Measurements from ENCODE around the gene FBRS. TPM values are rescaled to one million over a fixed set of nuclear protein-coding genes. Genes with fewer than 3 reads are reported as not detected.

The FBRS gene
- total and polyA plus RNA-seq, 2 experiments from 2014 or later: 22.1 to 22.9 TPM

DNA sequence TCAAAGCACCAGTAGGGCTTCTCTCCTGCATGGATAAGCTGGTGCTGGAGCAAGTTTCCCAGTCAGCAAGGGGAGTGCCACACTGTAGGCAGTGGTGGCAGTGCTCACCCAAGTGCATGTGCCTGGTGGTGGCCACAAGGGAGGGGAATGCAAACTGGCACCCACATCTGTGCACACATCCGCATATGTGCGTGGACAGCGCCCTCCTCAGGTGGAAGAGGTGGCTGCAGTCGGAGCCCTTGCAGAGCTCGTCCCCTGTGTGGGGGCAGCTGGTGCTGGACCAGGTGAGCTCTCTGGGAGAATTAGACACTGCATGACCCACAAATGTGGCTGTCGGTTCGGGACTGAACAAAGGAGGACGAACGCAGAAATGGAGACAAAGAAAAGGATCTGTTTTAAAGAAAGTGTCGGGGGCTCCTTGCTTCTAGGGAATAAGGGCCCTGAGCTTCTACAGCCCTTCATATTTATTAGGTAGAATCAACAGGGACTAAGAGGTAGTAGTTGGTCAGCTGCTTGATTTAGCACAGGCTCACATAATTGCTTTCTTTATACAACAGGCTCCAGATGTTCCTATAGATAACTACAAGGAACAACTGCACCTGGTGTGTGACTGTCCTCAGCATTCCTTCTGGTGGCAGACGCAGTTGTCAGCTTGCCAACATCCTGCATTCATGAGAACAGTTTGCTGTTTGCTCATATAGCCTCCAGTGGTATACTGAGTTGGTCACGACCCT lies 42.7 kb upstream of the FBRS start:
- Histone ChIP-seq H3K4me3 (no peak overlapping the region), H2AFZ (no peak overlapping the region), H3K4me1 (ENCODE audit: insufficient read depth) (no peaks in the 10 kb centered on the region), H3K4me2 (no peak overlapping the region), H4K20me1 (ENCODE audit: insufficient read depth, poor library complexity, severe bottlenecking) (no peaks in the 10 kb centered on the region), H3K79me2 (no peaks in the 10 kb centered on the region), H3K9me2 (replicated peaks; ENCODE audit: insufficient read depth) (no peaks in the 10 kb centered on the region), H3K9me3 (ENCODE audit: low read depth) (no peaks in the 10 kb centered on the region), H3K27me3 (no peaks in the 10 kb centered on the region), H3K36me3 (replicated peaks; ENCODE audit: insufficient read depth, low read depth) (no peaks in the 10 kb centered on the region), H3K27ac (no peak overlapping the region)
- TF ChIP-seq EZH2 (IDR thresholded peaks at IDR 0.05; ENCODE audit: borderline replicate concordance) (no peak), EZH2phosphoT487 (IDR thresholded peaks at IDR 0.05; ENCODE audit: low read depth, severe bottlenecking, unreplicated experiment) (no peak)
- TF ChIP-seq, protein P1, sequence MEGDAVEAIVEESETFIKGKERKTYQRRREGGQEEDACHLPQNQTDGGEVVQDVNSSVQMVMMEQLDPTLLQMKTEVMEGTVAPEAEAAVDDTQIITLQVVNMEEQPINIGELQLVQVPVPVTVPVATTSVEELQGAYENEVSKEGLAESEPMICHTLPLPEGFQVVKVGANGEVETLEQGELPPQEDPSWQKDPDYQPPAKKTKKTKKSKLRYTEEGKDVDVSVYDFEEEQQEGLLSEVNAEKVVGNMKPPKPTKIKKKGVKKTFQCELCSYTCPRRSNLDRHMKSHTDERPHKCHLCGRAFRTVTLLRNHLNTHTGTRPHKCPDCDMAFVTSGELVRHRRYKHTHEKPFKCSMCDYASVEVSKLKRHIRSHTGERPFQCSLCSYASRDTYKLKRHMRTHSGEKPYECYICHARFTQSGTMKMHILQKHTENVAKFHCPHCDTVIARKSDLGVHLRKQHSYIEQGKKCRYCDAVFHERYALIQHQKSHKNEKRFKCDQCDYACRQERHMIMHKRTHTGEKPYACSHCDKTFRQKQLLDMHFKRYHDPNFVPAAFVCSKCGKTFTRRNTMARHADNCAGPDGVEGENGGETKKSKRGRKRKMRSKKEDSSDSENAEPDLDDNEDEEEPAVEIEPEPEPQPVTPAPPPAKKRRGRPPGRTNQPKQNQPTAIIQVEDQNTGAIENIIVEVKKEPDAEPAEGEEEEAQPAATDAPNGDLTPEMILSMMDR (IDR thresholded peaks at IDR 0.05; ENCODE audit: poor library complexity): peak; percentile 32
- peak; percentile 45 for DNase-seq (ENCODE audit: low spot score)
- 50% methylated on average over 12 of the region's 12 CpGs for WGBS (ENCODE audit: low lambda C conversion rate, missing lambda C conversion rate)

DNA sequence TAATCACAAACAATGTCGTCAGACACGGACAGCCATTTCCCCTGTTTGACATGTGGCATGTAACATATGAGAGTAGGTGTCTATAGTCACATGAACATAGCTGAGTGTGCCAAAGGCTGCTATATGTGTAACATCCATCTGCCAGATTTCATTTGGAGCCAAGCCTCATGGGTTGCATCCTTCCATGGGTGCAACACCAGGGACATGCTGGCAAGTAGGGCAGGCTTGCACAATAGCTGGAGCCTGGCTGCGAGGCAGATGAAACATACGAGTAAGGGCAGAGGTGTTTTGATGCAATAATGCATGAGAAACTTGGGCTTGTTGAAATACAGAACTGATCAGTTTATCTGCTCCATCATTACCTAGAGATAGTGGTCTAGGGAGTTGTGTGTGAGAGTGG lies 39.0 kb upstream of the FBRS start:
- Histone ChIP-seq H3K4me3 (no peak overlapping the region), H3K27me3 (no peaks in the 10 kb centered on the region), H3K36me3 (replicated peaks; ENCODE audit: insufficient read depth, low read depth) (no peaks in the 10 kb centered on the region), H3K4me1 (ENCODE audit: insufficient read depth) (no peaks in the 10 kb centered on the region), H3K9me3 (ENCODE audit: low read depth) (no peaks in the 10 kb centered on the region), H3K9me2 (replicated peaks; ENCODE audit: insufficient read depth) (no peaks in the 10 kb centered on the region), H4K20me1 (ENCODE audit: insufficient read depth, poor library complexity, severe bottlenecking) (no peaks in the 10 kb centered on the region), H3K27ac (peak overlapping the region; percentile 36), H2AFZ (no peak overlapping the region), H3K79me2 (no peaks in the 10 kb centered on the region), H3K4me2 (no peak overlapping the region)
- 88% methylated on average over 4 of the region's 4 CpGs for WGBS (ENCODE audit: low lambda C conversion rate, missing lambda C conversion rate)
- TF ChIP-seq EZH2 (IDR thresholded peaks at IDR 0.05; ENCODE audit: borderline replicate concordance) (no peak), EZH2phosphoT487 (IDR thresholded peaks at IDR 0.05; ENCODE audit: low read depth, severe bottlenecking, unreplicated experiment) (no peak)
- TF ChIP-seq, protein P1 (IDR thresholded peaks at IDR 0.05; ENCODE audit: poor library complexity): no peak
- DNase-seq (ENCODE audit: low spot score): no peak

DNA sequence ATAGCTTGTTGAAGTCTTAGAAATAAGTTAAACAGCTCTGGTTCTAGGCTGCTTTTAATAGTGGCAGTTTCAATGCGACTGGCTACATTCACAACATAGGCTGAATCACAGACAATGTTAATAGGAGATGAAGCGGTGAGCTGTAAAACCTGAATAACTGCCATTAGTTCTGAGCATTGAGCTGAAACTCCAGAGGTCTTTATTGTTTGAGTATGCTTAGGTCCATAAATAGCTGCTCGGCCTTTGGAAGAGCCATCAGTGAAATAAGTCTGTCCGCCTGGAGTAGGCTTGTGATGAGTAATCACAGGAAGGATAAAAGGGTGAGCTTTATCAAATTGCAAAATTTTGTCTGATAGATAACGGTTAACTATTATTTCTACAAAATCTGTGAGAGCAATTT lies 38.6 kb upstream of the FBRS start:
- Histone ChIP-seq H3K36me3 (replicated peaks; ENCODE audit: insufficient read depth, low read depth) (no peaks in the 10 kb centered on the region), H3K9me3 (ENCODE audit: low read depth) (no peaks in the 10 kb centered on the region), H3K9me2 (replicated peaks; ENCODE audit: insufficient read depth) (no peaks in the 10 kb centered on the region), H3K4me3 (no peak overlapping the region), H2AFZ (no peak overlapping the region), H3K27me3 (no peaks in the 10 kb centered on the region), H3K27ac (peak overlapping the region; percentile 36), H3K79me2 (no peaks in the 10 kb centered on the region), H3K4me2 (no peak overlapping the region), H4K20me1 (ENCODE audit: insufficient read depth, poor library complexity, severe bottlenecking) (no peaks in the 10 kb centered on the region), H3K4me1 (ENCODE audit: insufficient read depth) (no peaks in the 10 kb centered on the region)
- 74% methylated on average over 5 of the region's 5 CpGs for WGBS (ENCODE audit: low lambda C conversion rate, missing lambda C conversion rate)
- TF ChIP-seq EZH2phosphoT487 (IDR thresholded peaks at IDR 0.05; ENCODE audit: low read depth, severe bottlenecking, unreplicated experiment) (no peak), EZH2 (IDR thresholded peaks at IDR 0.05; ENCODE audit: borderline replicate concordance) (no peak)
- TF ChIP-seq, protein P1 (IDR thresholded peaks at IDR 0.05; ENCODE audit: poor library complexity): no peak
- DNase-seq (ENCODE audit: low spot score): peak; percentile 28
